ENCODE data around the gene HIF1A.
"Not testable (repeated sequence)": the region's sequence is repeated elsewhere in the genome, so short reads cannot be mapped to it uniquely, and the experiment has no call there.

GRCh38 chr14:61658111-61658510 is 37.2 kb upstream of the HIF1A start:
- TF ChIP-seq, protein P1, sequence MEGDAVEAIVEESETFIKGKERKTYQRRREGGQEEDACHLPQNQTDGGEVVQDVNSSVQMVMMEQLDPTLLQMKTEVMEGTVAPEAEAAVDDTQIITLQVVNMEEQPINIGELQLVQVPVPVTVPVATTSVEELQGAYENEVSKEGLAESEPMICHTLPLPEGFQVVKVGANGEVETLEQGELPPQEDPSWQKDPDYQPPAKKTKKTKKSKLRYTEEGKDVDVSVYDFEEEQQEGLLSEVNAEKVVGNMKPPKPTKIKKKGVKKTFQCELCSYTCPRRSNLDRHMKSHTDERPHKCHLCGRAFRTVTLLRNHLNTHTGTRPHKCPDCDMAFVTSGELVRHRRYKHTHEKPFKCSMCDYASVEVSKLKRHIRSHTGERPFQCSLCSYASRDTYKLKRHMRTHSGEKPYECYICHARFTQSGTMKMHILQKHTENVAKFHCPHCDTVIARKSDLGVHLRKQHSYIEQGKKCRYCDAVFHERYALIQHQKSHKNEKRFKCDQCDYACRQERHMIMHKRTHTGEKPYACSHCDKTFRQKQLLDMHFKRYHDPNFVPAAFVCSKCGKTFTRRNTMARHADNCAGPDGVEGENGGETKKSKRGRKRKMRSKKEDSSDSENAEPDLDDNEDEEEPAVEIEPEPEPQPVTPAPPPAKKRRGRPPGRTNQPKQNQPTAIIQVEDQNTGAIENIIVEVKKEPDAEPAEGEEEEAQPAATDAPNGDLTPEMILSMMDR (IDR thresholded peaks at IDR 0.05), result not testable (repeated sequence)
- not testable (repeated sequence) for TF ChIP-seq POLR2A (IDR thresholded peaks at IDR 0.05)

Measured in thyroid gland (tissue), 4 donors.